GM12878 (cell line): ENCODE measurements around the gene ANKRD17. TPM values are rescaled to one million over a fixed set of nuclear protein-coding genes. Genes with fewer than 3 reads are reported as not detected.

Experiments
- ATAC-seq: fragments of 200-7000 bp; cut with Tn5 transposase; 3 replicates; pipeline ENCODE4 v1.9.1; 2020; ENCODE audit warnings: mild to moderate bottlenecking, moderate library complexity
- BruUV-seq: library from RNA; stranded (reverse); fragments of 400-500 nt; replicated peaks from 2 replicates; lab custom pipeline; 2021; lab: Mats Ljungman, UMichigan
- CTCF ChIA-PET: fragments of 300-600 bp; sonication (Branson Sonifier 250); formaldehyde crosslinking; extraction: SDS; loops from one replicate; lab custom pipeline; 2021; ENCODE audit warnings: inconsistent platforms; lab: Yijun Ruan, JAX
- POLR2A ChIA-PET: fragments of 350-600 bp; formaldehyde crosslinking; extraction: SDS; loops from one replicate; lab custom pipeline; 2021; ENCODE audit warnings: inconsistent platforms; lab: Charles Lee
- RAD21 ChIA-PET: fragments of 300-600 bp; sonication (Branson Sonifier 250); formaldehyde crosslinking; loops from one replicate; lab custom pipeline; 2023; ENCODE audit warnings: antibody characterized with exemption; ENCODE audit not compliant: unreplicated experiment; lab: Charles Lee
- SMC1A ChIA-PET: fragments of 300-600 bp; sonication (Branson Sonifier 250); formaldehyde crosslinking; loops from one replicate; lab custom pipeline; 2023; ENCODE audit not compliant: unreplicated experiment, uncharacterized antibody; lab: Charles Lee
- DNase-seq: peaks from one replicate; pipeline ENCODE4 v3.0.0-alpha.2; 2011; ENCODE audit warnings: low read depth, low spot score
- FAIRE-seq: peaks from 3 replicates; lab custom pipeline; 2011; peaks lifted over from hg19 to GRCh38; lab: Jason Lieb, UNC
- H2AFZ ChIP-seq: 2 replicates; pipeline ENCODE4 v1.6.0; 2011; ENCODE audit warnings: low read depth, low read length, control low read depth; ENCODE audit not compliant: control insufficient read depth
- H3K27ac ChIP-seq: 2 replicates; pipeline ENCODE4 v1.5.1; 2011; ENCODE audit warnings: control low read depth; ENCODE audit not compliant: control insufficient read depth, insufficient read depth
- H3K27me3 ChIP-seq, 2 experiments: replicated peaks in 1 of 2; 2 replicates each; pipeline versions ENCODE4 v1.6.0 to v1.6.1; 2011; ENCODE audit warnings: low read length in 1 of 2; ENCODE audit not compliant: control insufficient read depth in 2 of 2, insufficient read depth in 2 of 2
- H3K36me3 ChIP-seq, 2 experiments: 2 replicates each; pipeline ENCODE4 v1.5.1; 2011; ENCODE audit warnings: low read length in 1 of 2; ENCODE audit not compliant: control insufficient read depth in 2 of 2, insufficient read depth in 2 of 2
- H3K4me1 ChIP-seq: 2 replicates; pipeline ENCODE4 v1.6.1; 2011; ENCODE audit warnings: mild to moderate bottlenecking, low read length, moderate library complexity, mixed read lengths; ENCODE audit not compliant: control insufficient read depth, insufficient read depth
- H3K4me2 ChIP-seq: 2 replicates; pipeline ENCODE4 v1.6.0; 2011; ENCODE audit warnings: control low read depth; ENCODE audit not compliant: control insufficient read depth, insufficient read depth
- H3K4me3 ChIP-seq: fragments of 200-600 bp; sonication (generic); 2 replicates; pipeline ENCODE4 v1.5.1; 2016
- H3K79me2 ChIP-seq: 2 replicates; pipeline ENCODE4 v1.6.0; 2011; ENCODE audit warnings: low read length; ENCODE audit not compliant: control insufficient read depth, insufficient read depth
- H3K9ac ChIP-seq: 2 replicates; pipeline ENCODE4 v1.8.0; 2011; ENCODE audit warnings: low read length, control low read depth, mixed read lengths; ENCODE audit not compliant: control insufficient read depth, insufficient read depth
- H3K9me3 ChIP-seq: replicated peaks from 3 replicates; pipeline ENCODE4 v1.5.1; 2011; ENCODE audit warnings: mild to moderate bottlenecking, low read length; ENCODE audit not compliant: control insufficient read depth, insufficient read depth
- H4K20me1 ChIP-seq: 2 replicates; pipeline ENCODE4 v1.6.0; 2011; ENCODE audit not compliant: control insufficient read depth, insufficient read depth
- BCL11A ChIP-seq: IDR thresholded peaks from 2 replicates; pipeline ENCODE4 v1.6.1; 2011; ENCODE audit warnings: low read depth, low read length
- CEBPZ ChIP-seq: fragments of 150-350 bp; IDR thresholded peaks from 2 replicates; pipeline ENCODE4 v1.6.1; 2016; ENCODE audit warnings: low read depth, low read length
- DPF2 ChIP-seq: fragments of 450-650 bp; IDR thresholded peaks from 2 replicates; pipeline ENCODE4 v1.6.1; 2017; ENCODE audit warnings: mild to moderate bottlenecking
- LARP7 ChIP-seq: fragments of 450-650 bp; IDR thresholded peaks from 2 replicates; pipeline ENCODE4 v1.6.1; 2017; ENCODE audit warnings: mild to moderate bottlenecking
- MTA3 ChIP-seq: IDR thresholded peaks from 2 replicates; pipeline ENCODE4 v1.6.1; 2012; ENCODE audit warnings: low read length, inconsistent platforms, borderline replicate concordance
- PML ChIP-seq: IDR thresholded peaks from 2 replicates; pipeline ENCODE4 v1.6.1; 2012; ENCODE audit warnings: low read length, inconsistent platforms
- RAD51 ChIP-seq: fragments of 450-650 bp; IDR thresholded peaks from 2 replicates; pipeline ENCODE4 v1.6.1; 2016; ENCODE audit warnings: moderate library complexity, mild to moderate bottlenecking, inconsistent platforms
- YBX1 ChIP-seq: fragments of 450-650 bp; IDR thresholded peaks from 2 replicates; pipeline ENCODE4 v1.6.1; 2016; ENCODE audit warnings: antibody characterized with exemption
- ZNF24 ChIP-seq: fragments of 450-650 bp; IDR thresholded peaks from 2 replicates; pipeline ENCODE4 v1.6.1; 2017; ENCODE audit warnings: antibody characterized with exemption, mild to moderate bottlenecking
- WGBS: methylation state at CpG from one replicate; pipeline ENCODE4 v1.1.6; 2016; ENCODE audit warnings: low lambda C conversion rate; ENCODE audit not compliant: insufficient replicate concordance, insufficient coverage; ENCODE audit errors: missing lambda C conversion rate; 5-methylcytosine and 5-hydroxymethylcytosine counted together
- in situ Hi-C: fragments of 300-500 bp; cut with MboI; formaldehyde crosslinking; loops from 9 replicates; pipeline ENCODE4 v1.14.3; 2018; ENCODE audit warnings: mixed read lengths
- intact Hi-C: fragments of 100-400 bp; cut with micrococcal nuclease; formaldehyde crosslinking; loops from one replicate; pipeline ENCODE4 v1.14.2; 2022; ENCODE audit not compliant: unreplicated experiment
- polyA plus RNA-seq, 11 experiments: library from polyadenylated mRNA; depleted of rRNA in 4 of 11; unstranded in 6 of 11; stranded (reverse) in 5 of 11; fragments of >200 nt; fragmentation: Nextera tagmentation in 4 of 11; fragmentation: Illumina TruSeq in 1 of 11; extraction: Ambion mirVana in 4 of 11; extraction: Trizol in 1 of 11; gene quantifications; 1 replicate in 1 of 11; 2 replicates in 10 of 11; pipeline versions ENCODE4 v1.2.1 to v1.2.3, GENCODE V29; 2011 to 2016; ENCODE audit warnings: inconsistent platforms in 2 of 11, missing spikeins in 2 of 11, low read depth in 1 of 11
- total RNA-seq, 4 experiments: library from RNA; depleted of rRNA in 3 of 4; stranded (reverse); fragments of >200 nt in 3 of 4; fragmentation: Illumina TruSeq in 1 of 4; extraction: Trizol in 1 of 4; gene quantifications; 2 replicates each; pipeline versions ENCODE4 v1.2.1 to v1.2.3, GENCODE V29; 2013 to 2021

ANKRD17 gene
- total and polyA plus RNA-seq, 10 of the 15 experiments (the other 5 are each of a cell fraction or from before 2014, with no cell fraction given), result 11.7 to 46.5 (median 32.6) TPM

- SMC1A ChIA-PET, result interaction anchor here (1.1 to 1.2 kb wide), 2 partner anchors 8 to 12 kb away, joined by 3 read pairs; no protein-coding TSS in a partner anchor
- in situ Hi-C loops (no loop called here), intact Hi-C loops (no loop called here)
- FAIRE-seq (no peak), ATAC-seq (no peak), DNase-seq (no peak)
- WGBS, result 97% methylated on average over 2 of the region's 2 CpGs
- CTCF ChIA-PET, result interaction anchor here (0.9 to 1.5 kb wide), 2 partner anchors 10 to 85 kb away, joined by 3 to 9 read pairs; no protein-coding TSS in a partner anchor
- POLR2A ChIA-PET, result no interaction called here
- H3K27ac ChIP-seq, result no peak overlapping the region
- no peak overlapping the region for H3K9ac ChIP-seq
- H3K27me3 ChIP-seq, result no peaks in the 10 kb centered on the region
- H2AFZ ChIP-seq, result no peak overlapping the region
- TF ChIP-seq BCL11A (no peak), YBX1 (no peak), ZNF24 (no peak), RAD51 (no peak), LARP7 (no peak), CEBPZ (no peak), MTA3 (no peak), PML (no peak), DPF2 (no peak)
- RAD21 ChIA-PET, result no interaction called here
- peaks cover 25% of the 10 kb centered on the region for H3K9me3 ChIP-seq
- BruUV-seq, result no TSS peak
- peaks cover 18 to 57% of the 10 kb centered on the region in 2 experiments for H3K36me3 ChIP-seq
- peaks cover 15% of the 10 kb centered on the region for H3K79me2 ChIP-seq
- H4K20me1 ChIP-seq, result no peaks in the 10 kb centered on the region
- no peaks in the 10 kb centered on the region for H3K4me1 ChIP-seq
- no peak overlapping the region for H3K4me3 ChIP-seq
- no peak overlapping the region for H3K4me2 ChIP-seq
These were observed 86.4 kb downstream of the ANKRD17 start for GRCh38 chr4:73172161-73172560.
